AG04450 (cell line): ENCODE results near the gene GALNT2. TPM values are rescaled to one million over a fixed set of nuclear protein-coding genes. Genes with fewer than 3 reads are reported as not detected.

Experiments used
- CTCF ChIA-PET: fragments of 300-600, 350-600 bp; formaldehyde crosslinking; extraction: SDS; loops from one replicate; lab custom pipeline; 2022; ENCODE audit warnings: antibody characterized with exemption, inconsistent platforms; lab: Charles Lee
- POLR2A ChIA-PET: fragments of 350-600 bp; formaldehyde crosslinking; extraction: SDS; loops from one replicate; lab custom pipeline; 2021; ENCODE audit warnings: antibody characterized with exemption, inconsistent platforms; lab: Yijun Ruan, JAX
- DNase-seq: peaks from one replicate; pipeline ENCODE4 v3.0.0-alpha.2; 2011; ENCODE audit warnings: low read depth, low spot score
- H3K27ac ChIP-seq: one replicate; pipeline ENCODE4 v1.5.1; 2012; ENCODE audit warnings: low read depth, low read length, control low read depth
- H3K27me3 ChIP-seq: one replicate; pipeline ENCODE4 v1.6.0; 2012; ENCODE audit warnings: low read length; ENCODE audit not compliant: control insufficient read depth, insufficient read depth
- H3K4me3 ChIP-seq: 2 replicates; pipeline ENCODE4 v1.5.1; 2011; ENCODE audit warnings: mild to moderate bottlenecking, low read depth, low read length, control low read depth
- H3K9me3 ChIP-seq: 2 replicates; pipeline ENCODE4 v1.5.1; 2012; ENCODE audit warnings: low read length; ENCODE audit not compliant: control insufficient read depth, insufficient read depth
- polyA plus RNA-seq: library from polyadenylated mRNA; depleted of rRNA; stranded (reverse); fragments of >200 nt; gene quantifications from 2 replicates; pipeline ENCODE4 v1.2.3, GENCODE V29; 2011
- TF ChIP-seq, protein P1 (sequence below): IDR thresholded peaks from 2 replicates; pipeline ENCODE4 v1.5.1; 2011; ENCODE audit warnings: low read depth, low read length, control low read depth, inconsistent platforms

GALNT2 gene
- polyA plus RNA-seq, 1 experiment: 121 TPM

DNA sequence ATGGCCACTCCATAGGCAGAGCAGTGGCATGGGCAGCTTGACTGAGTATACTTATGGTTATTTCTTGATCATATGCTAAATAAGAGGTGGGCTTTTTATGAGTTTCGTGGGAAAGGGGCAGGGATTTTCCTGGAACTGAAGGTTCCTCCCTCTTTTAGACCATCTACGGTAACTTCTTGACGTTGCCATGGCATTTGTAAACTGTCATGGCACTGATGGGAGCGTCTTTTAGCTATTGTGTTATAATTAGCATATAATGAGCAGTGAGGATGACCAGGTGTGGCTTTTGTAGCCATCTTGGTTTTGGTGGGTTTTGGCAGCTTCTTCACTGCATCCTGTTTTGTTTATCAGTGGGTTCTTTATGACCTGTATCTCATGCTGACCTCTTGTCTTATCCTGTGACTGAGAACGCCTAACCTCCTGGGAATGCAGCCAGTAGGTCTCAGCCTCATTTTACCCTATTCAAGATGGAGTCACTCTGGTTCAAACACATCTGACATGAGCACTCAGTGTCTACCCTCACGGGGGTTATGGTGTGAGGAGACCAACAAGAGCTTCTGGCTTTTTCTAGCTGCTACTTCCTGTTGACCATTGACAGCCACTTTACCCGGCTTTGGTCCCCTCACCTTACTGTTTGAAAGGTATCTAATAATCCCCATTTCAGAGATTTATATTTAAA, 71.7 kb downstream of the GALNT2 start:
- Histone ChIP-seq H3K27ac (no peak overlapping the region), H3K9me3 (no peaks in the 10 kb centered on the region), H3K27me3 (no peaks in the 10 kb centered on the region), H3K4me3 (no peak overlapping the region)
- TF ChIP-seq, protein P1, sequence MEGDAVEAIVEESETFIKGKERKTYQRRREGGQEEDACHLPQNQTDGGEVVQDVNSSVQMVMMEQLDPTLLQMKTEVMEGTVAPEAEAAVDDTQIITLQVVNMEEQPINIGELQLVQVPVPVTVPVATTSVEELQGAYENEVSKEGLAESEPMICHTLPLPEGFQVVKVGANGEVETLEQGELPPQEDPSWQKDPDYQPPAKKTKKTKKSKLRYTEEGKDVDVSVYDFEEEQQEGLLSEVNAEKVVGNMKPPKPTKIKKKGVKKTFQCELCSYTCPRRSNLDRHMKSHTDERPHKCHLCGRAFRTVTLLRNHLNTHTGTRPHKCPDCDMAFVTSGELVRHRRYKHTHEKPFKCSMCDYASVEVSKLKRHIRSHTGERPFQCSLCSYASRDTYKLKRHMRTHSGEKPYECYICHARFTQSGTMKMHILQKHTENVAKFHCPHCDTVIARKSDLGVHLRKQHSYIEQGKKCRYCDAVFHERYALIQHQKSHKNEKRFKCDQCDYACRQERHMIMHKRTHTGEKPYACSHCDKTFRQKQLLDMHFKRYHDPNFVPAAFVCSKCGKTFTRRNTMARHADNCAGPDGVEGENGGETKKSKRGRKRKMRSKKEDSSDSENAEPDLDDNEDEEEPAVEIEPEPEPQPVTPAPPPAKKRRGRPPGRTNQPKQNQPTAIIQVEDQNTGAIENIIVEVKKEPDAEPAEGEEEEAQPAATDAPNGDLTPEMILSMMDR: no peak
- CTCF ChIA-PET: no interaction called here
- POLR2A ChIA-PET: no interaction called here
- no peak for DNase-seq

DNA sequence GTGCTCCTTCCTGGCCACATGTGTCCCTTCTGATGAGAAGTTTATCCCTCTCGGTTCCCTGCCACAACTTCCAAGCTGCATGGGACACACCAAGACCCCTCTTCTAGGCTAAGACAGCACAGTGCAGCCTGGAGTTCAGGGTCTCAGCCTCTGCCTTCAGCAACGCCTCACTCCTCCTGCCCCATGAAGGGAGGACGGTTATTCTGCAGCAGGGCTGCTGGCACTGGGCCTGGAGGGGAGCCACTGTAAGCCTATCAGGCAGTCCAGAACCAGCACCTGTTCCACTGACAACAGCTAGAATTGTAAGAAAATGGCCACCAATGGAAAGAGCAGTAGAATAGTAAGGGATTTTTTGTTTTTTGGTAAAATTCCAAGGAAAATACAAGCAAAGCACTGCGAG, 72.3 kb downstream of the GALNT2 start:
- ChIA-PET POLR2A (no interaction called here), CTCF (no interaction called here)

DNA sequence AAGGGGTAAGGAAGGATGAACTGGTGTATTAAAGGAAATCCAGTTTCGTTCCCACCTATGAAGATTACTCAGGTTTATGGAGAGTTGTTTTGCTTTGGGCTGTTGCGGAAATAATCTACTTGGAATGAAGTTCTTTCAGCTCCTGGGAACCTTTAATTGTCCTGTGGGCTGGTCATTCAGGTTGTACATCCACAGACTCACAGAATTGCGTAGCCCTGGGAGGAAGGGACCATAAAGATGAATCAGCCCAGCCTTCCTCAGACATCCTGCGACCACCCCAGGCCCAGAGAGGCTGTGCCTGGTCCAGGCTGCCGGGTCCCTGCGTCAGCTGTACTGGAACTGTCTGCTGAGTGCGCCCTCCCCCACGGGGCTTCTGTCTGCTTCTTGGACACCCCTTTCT, 72.7 kb downstream of the GALNT2 start:
- H3K4me3 ChIP-seq: no peak overlapping the region
- no peak for DNase-seq
- CTCF ChIA-PET: no interaction called here
- POLR2A ChIA-PET: interaction anchor here (1.6 kb wide), 1 partner anchor 35 kb away, joined by 4 read pairs; no protein-coding TSS in a partner anchor
- H3K27ac ChIP-seq: peak overlapping the region; percentile 96
- H3K9me3 ChIP-seq: no peaks in the 10 kb centered on the region
- no peaks in the 10 kb centered on the region for H3K27me3 ChIP-seq
- TF ChIP-seq, protein P1: no peak

More for the DNA sequence above, 72.3 kb downstream of the GALNT2 start:
- Histone ChIP-seq H3K27me3 (no peaks in the 10 kb centered on the region), H3K4me3 (no peak overlapping the region), H3K9me3 (no peaks in the 10 kb centered on the region), H3K27ac (peak overlapping the region; percentile 96)
- DNase-seq: no peak
- TF ChIP-seq, protein P1: no peak

DNA sequence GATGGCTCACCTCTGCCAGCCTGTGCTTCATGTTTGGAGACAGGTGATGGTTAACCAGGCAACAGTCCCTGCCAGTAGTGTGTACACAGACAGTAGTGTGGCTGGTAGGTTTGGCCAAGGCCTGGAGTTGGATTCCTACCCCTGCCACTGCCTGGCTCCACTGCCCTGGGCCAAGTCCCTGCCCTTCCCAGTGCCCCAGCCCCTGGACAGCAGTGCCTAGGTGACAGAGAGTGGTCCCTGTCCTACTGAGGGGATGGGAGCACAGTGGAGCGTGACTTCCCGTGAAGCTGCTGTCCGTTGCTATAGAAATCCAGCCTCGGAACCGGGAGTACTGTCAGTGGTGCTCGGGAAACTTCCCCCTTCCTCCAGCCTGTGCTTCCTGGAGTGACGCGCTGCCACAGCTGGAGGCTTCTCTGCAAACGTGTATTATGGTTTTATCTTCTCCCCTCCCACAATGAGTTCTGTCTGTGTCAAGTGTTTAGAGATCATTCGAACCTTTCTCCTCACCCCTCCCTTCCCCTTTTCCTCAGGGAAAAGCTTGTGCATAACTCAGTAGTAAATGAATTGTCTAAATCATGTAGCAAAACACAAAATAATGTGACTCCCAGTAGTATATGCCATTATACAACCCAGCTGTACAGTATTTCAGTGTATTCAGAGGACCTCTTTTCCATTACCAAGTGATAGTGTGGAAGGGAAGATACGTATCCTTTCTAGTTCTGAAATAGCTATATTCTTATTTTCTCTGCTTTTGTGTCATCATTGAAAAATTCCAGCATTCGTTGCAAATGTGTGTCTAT, 73.4 kb downstream of the GALNT2 start:
- ChIA-PET POLR2A (interaction anchor here (0.6 to 1.6 kb wide), 3 partner anchors 35 to 74 kb away, joined by 3 to 4 read pairs (median 3); partner anchors contain the start of gene GALNT2), CTCF (no interaction called here)
- TF ChIP-seq, protein P1: no peak
- H3K9me3 ChIP-seq: no peaks in the 10 kb centered on the region
- no peaks in the 10 kb centered on the region for H3K27me3 ChIP-seq
- H3K4me3 ChIP-seq: peak overlapping the region; percentile 13; the same call in 1 of the 2 replicates
- no peak for DNase-seq
- H3K27ac ChIP-seq: peak overlapping the region; percentile 96
